Stimulated activated CD8-positive, alpha-beta memory T cell treated with anti-CD3 and anti-CD28 coated beads, Interleukin-15, amount 100 ng/mL, for 1 hour (primary cell): ENCODE measurements around the gene UBN1.

ENCODE experiments used
- DNase-seq: peaks from one replicate; pipeline ENCODE4 v3.0.0-alpha.2; 2020; ENCODE audit warnings: low read depth

UBN1 gene

DNA sequence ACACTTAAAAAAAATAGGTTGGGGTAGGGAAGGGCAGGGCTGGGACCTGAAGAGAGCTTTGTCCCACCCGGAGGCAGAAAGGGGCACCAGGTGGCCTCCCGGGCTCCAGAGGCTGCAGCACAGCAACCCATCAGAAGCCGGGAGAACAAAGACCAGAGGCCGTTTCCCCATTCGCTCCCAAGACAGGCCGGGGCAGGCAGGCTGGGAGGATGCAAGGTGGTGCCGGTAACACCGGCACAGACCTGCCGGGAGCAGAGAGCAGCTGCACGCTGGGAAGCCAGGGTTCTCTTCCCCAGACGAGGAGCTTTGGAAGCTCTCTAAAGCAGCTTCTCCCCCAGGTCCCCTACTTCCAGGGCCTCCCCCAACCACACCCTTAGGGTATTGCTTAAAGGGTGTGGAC, 84.1 kb downstream of the UBN1 start:
- no peak for DNase-seq
